ENCODE measurements around the gene TTC9. TPM values are rescaled to one million over a fixed set of nuclear protein-coding genes. Genes with fewer than 3 reads are reported as not detected.

Gene TTC9
- total RNA-seq, 6 donors from 2014 or later = 3.1 to 8.6 (median 6.2) TPM

DNA sequence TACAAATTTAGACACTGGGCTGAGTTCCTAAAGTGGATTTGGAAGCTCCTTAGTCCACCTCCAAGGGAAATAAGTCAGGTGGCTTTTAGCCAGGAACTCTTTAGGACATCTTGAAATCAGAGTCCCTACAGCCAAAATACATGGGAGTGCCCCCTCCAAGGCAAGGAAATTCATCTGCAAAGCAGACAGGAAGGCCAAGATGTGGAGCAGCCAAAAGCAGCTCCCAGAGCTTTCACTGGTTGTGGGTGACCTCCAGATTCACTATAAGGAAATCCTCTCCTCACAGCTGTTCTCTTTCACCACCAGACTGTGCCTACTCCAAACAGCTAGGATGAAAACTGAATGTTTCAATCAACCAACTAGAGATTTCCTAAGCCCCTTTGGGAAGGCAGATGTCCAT lies 6.6 kb downstream of the TTC9 start:
- Histone ChIP-seq H3K27ac (no peak overlapping the region), H3K27me3 (no peaks in the 10 kb centered on the region), H3K9me3 (no peaks in the 10 kb centered on the region), H3K4me3 (no peak overlapping the region), H3K4me1 (peaks cover 0 to 10% (median under 1%) of the 10 kb centered on the region in 4 donors), H3K36me3 (no peaks in the 10 kb centered on the region)
- peak in 1 of 2 donors; percentile 49 for ATAC-seq (ENCODE audit: low FRiP score in 2 of 2)
- TF ChIP-seq, protein P1, sequence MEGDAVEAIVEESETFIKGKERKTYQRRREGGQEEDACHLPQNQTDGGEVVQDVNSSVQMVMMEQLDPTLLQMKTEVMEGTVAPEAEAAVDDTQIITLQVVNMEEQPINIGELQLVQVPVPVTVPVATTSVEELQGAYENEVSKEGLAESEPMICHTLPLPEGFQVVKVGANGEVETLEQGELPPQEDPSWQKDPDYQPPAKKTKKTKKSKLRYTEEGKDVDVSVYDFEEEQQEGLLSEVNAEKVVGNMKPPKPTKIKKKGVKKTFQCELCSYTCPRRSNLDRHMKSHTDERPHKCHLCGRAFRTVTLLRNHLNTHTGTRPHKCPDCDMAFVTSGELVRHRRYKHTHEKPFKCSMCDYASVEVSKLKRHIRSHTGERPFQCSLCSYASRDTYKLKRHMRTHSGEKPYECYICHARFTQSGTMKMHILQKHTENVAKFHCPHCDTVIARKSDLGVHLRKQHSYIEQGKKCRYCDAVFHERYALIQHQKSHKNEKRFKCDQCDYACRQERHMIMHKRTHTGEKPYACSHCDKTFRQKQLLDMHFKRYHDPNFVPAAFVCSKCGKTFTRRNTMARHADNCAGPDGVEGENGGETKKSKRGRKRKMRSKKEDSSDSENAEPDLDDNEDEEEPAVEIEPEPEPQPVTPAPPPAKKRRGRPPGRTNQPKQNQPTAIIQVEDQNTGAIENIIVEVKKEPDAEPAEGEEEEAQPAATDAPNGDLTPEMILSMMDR (IDR thresholded peaks at IDR 0.05) = no peak
- TF ChIP-seq POLR2AphosphoS5 (IDR thresholded peaks at IDR 0.05) (no peak), POLR2A (IDR thresholded peaks at IDR 0.05) (no peak), EP300 (IDR thresholded peaks at IDR 0.05) (no peak)
- no peak for DNase-seq

DNA sequence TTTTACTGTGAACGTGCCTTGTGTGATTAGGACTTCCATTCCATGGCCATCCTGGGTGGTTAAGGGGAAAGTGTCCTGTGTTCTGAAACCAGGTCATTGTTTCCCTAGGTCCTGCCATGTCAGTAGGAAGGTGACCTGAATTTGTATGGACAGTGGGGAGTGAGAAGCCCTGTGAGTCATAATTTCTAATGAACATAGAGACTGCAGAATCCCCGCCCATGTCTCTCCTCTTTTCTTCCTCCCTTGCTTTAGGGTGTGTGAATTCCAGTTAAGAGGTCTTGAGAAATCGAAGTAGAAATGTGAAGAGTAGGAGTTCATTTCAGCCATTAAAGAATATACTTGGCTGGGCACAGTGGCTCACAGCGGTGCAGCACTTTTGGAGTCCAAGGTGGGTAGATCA lies 8.1 kb downstream of the TTC9 start:
- no peak for DNase-seq
- no peaks in the 10 kb centered on the region for H3K36me3 ChIP-seq
- TF ChIP-seq EP300 (IDR thresholded peaks at IDR 0.05) (no peak), POLR2A (IDR thresholded peaks at IDR 0.05) (no peak), POLR2AphosphoS5 (IDR thresholded peaks at IDR 0.05) (no peak)
- TF ChIP-seq, protein P1 (IDR thresholded peaks at IDR 0.05) = no peak
- no peak for ATAC-seq (ENCODE audit: low FRiP score in 2 of 2)
- H3K27ac ChIP-seq = no peak overlapping the region
- no peaks in the 10 kb centered on the region for H3K4me1 ChIP-seq
- 85 to 92% methylated on average over 4 of the region's 4 CpGs for WGBS, 2 donors
- H3K27me3 ChIP-seq = no peaks in the 10 kb centered on the region
- H3K4me3 ChIP-seq = no peak overlapping the region
- no peaks in the 10 kb centered on the region for H3K9me3 ChIP-seq

DNA sequence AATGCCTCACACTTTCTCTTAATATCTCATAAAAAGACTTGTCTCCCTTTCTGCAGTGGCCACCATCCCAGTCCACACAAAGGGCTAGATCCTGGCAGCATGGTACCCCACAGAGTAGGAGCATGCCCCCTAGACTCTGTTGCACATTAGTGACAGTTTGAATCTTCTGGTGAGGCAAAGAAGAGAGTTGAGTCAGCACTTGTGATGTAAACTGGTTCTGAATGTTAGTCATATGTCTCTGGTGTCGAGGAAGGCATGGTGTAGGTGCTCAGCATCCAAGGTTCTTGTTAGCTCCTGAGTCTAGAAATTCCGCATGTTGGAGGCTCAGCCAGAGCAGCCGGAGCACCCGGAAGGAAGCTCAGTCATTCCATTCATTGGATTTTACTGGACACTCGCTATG lies 9.8 kb downstream of the TTC9 start:
- Histone ChIP-seq H3K27me3 (no peaks in the 10 kb centered on the region), H3K27ac (no peak overlapping the region), H3K9me3 (no peaks in the 10 kb centered on the region), H3K4me1 (peaks cover 0 to 11% (median 3%) of the 10 kb centered on the region in 4 donors), H3K36me3 (no peaks in the 10 kb centered on the region), H3K4me3 (no peak overlapping the region)
- WGBS, 2 donors = 94 to 95% methylated on average over 4 to 5 of the region's 5 CpGs
- ATAC-seq (ENCODE audit: low FRiP score in 2 of 2) (no peak), DNase-seq (no peak)
- TF ChIP-seq EP300 (IDR thresholded peaks at IDR 0.05) = no peak
- TF ChIP-seq, protein P1 (IDR thresholded peaks at IDR 0.05) = no peak
- no peak for TF ChIP-seq POLR2A (IDR thresholded peaks at IDR 0.05)
- TF ChIP-seq POLR2AphosphoS5 (IDR thresholded peaks at IDR 0.05) = no peak

DNA sequence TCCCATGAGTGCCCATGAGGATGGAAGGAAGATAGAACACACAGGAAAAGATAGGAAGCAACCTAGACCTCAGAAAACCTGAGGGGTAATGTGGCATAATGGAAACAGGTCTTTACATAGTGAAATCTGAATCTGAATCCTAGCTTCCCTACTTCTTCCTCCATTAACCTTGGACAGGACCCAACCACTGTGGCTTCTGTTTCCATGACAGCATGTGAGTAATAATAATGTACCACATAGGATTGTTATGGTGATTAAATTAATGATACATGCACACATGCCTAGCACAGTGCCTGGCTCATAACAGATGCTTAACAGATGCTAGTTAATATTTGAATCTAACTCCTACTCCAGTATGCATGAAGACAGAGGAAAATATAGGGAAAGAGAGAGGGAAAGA lies 11.2 kb downstream of the TTC9 start:
- ATAC-seq (ENCODE audit: low FRiP score in 2 of 2) = no peak
- Histone ChIP-seq H3K4me3 (no peak overlapping the region), H3K27ac (no peak overlapping the region), H3K36me3 (no peaks in the 10 kb centered on the region), H3K9me3 (no peaks in the 10 kb centered on the region), H3K4me1 (peaks cover 2 to 11% (median 5%) of the 10 kb centered on the region in 4 donors), H3K27me3 (no peaks in the 10 kb centered on the region)
- DNase-seq = no peak
- TF ChIP-seq POLR2AphosphoS5 (IDR thresholded peaks at IDR 0.05) (no peak), EP300 (IDR thresholded peaks at IDR 0.05) (no peak), POLR2A (IDR thresholded peaks at IDR 0.05) (no peak)
- TF ChIP-seq, protein P1 (IDR thresholded peaks at IDR 0.05) = no peak

DNA sequence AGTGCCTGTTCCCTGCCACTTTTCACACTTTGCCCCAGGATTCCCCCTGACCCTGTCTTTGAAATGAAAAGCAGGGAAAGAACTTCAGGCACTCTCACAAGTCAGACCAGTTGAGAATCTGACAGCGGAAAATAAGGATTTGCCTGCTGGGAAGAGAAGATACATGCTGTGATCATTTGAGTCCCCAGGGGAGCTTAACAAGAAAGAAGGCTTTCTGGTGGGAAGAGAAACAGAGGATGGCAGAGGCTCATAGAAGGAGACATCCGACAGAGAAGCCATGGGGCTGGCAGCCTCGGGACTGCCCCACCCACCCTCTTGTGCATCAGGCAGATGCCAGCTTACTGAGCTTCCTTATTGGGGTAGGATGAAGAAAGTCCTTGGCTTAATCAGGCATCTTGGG lies 11.9 kb downstream of the TTC9 start:
- no peaks in the 10 kb centered on the region for H3K27me3 ChIP-seq
- TF ChIP-seq, protein P1 (IDR thresholded peaks at IDR 0.05) = no peak
- no peak overlapping the region for H3K4me3 ChIP-seq
- WGBS, 2 donors = 37 to 45% methylated on average over 3 of the region's 3 CpGs
- no peak for DNase-seq
- no peak for ATAC-seq (ENCODE audit: low FRiP score in 2 of 2)
- peaks cover 6 to 13% (median 10%) of the 10 kb centered on the region in 4 donors for H3K4me1 ChIP-seq
- H3K27ac ChIP-seq = no peak overlapping the region
- H3K36me3 ChIP-seq = no peaks in the 10 kb centered on the region
- no peaks in the 10 kb centered on the region for H3K9me3 ChIP-seq

All from upper lobe of left lung (tissue), 6 donors.